ENCODE data around the gene CBX6. TPM values are rescaled to one million over a fixed set of nuclear protein-coding genes. Genes with fewer than 3 reads are reported as not detected.
A peak's percentile ranks its signal among the peaks of the same experiment; 100 is the strongest.

The CBX6 gene
- total and polyA plus RNA-seq, 12 donors = 21.0 to 151 (median 77.8) TPM

GRCh38 chr22:38861170-38861876 lies 10.7 kb downstream of the CBX6 start:
- peaks cover 0 to 13% of the 10 kb centered on the region in 2 donors for H3K36me3 ChIP-seq (replicated peaks in 1 of 2)
- peaks cover 10 to 45% of the 10 kb centered on the region in 2 donors for H3K4me1 ChIP-seq (replicated peaks in 1 of 2)
- no peak overlapping the region for H3K4me3 ChIP-seq
- no peaks in the 10 kb centered on the region for H3K9me3 ChIP-seq (replicated peaks in 1 of 3)
- no peak overlapping the region for H3K27ac ChIP-seq
- H3K27me3 ChIP-seq = no peaks in the 10 kb centered on the region
- TF ChIP-seq CTCF (IDR thresholded peaks at IDR 0.05) = peak in 2 of 6 experiments; percentile 20 to 30
- no peak for TF ChIP-seq POLR2A (IDR thresholded peaks at IDR 0.05)
- peak in 2 of 7 donors; percentile 30 to 65 for DNase-seq
- intact Hi-C loops (cut with DNase I) = loop anchor here (10.0 kb wide), 2 partner anchors 263 to 273 kb away; no protein-coding TSS in a partner anchor
- 29 to 34% (median 32%) methylated on average over 10 to 13 of the region's 13 CpGs for WGBS, 4 donors

- whole genome bisulfite sequencing, 4 donors = 57 to 69% (median 62%) methylated on average over 19 to 23 of the region's 23 CpGs
- intact Hi-C loops (cut with DNase I) = loop anchor here (10.0 kb wide), 2 partner anchors 264 to 274 kb away; no protein-coding TSS in a partner anchor
- Histone ChIP-seq H3K4me3 (no peak overlapping the region), H3K36me3 (replicated peaks in 1 of 2) (peaks cover 0 to 5% of the 10 kb centered on the region in 2 donors), H3K9me3 (replicated peaks in 1 of 3) (no peaks in the 10 kb centered on the region), H3K27ac (no peak overlapping the region), H3K27me3 (no peaks in the 10 kb centered on the region), H3K4me1 (replicated peaks in 1 of 2) (peaks cover 10 to 39% of the 10 kb centered on the region in 2 donors)
- TF ChIP-seq POLR2A (IDR thresholded peaks at IDR 0.05) = peak in 1 of 2 donors; percentile 2
- no peak for TF ChIP-seq CTCF (IDR thresholded peaks at IDR 0.05)
- DNase-seq = no peak
Observed at GRCh38 chr22:38860283-38861169, 11.5 kb downstream of the CBX6 start.

DNA sequence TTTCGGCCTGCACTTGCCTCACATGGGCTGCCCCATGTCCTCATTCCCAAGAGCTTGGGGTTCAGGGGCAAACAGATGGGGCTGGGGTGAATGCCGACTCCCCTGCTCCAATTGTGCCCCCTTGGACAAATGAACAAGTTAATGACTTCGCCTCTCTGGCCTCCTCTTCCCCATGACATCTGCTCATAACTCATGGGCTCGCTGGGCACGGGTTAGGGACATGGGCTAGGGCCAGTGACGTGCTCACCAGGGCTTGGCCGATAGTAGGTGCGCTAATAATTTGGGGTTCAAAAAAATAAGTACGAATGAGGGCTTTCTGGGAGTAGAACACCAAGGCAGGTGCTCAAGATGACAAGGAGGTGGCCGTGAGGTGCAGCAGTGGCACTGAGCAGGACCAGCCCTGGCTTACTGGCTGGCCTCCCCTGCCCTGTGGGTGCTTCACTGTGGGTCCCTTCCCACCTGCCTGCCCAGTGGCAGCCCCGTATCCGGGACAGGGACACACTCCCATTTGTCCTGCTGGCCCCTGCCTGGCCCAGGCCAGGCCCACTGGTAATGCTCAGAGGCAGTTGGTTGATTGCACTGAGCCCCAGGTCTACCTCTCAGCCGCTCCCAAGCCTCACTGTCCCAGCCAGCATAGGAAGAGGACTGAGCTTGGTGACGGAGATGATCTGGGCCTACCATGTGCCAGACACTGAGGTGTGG lies 12.3 kb downstream of the CBX6 start:
- H3K4me1 ChIP-seq (replicated peaks in 1 of 2) = peaks cover 4 to 31% of the 10 kb centered on the region in 2 donors
- H3K4me3 ChIP-seq = no peak overlapping the region
- DNase-seq = no peak
- H3K9me3 ChIP-seq (replicated peaks in 1 of 3) = no peaks in the 10 kb centered on the region
- no peak overlapping the region for H3K27ac ChIP-seq
- H3K27me3 ChIP-seq = no peaks in the 10 kb centered on the region
- no peaks in the 10 kb centered on the region for H3K36me3 ChIP-seq (replicated peaks in 1 of 2)
- intact Hi-C loops (cut with DNase I) = loop anchor here (10.0 kb wide), 2 partner anchors 265 to 275 kb away; no protein-coding TSS in a partner anchor
- 81 to 92% (median 83%) methylated on average over 10 to 14 of the region's 14 CpGs for WGBS, 4 donors
- TF ChIP-seq CTCF (IDR thresholded peaks at IDR 0.05) = no peak
- no peak for TF ChIP-seq POLR2A (IDR thresholded peaks at IDR 0.05)

All from adrenal gland (tissue), 12 donors.